Loucy (cell line): ENCODE measurements around the gene TMEM244.

Source experiments
- CTCF ChIP-seq: fragments of 200-600 bp; sonication (generic); conservative IDR thresholded peaks from 2 replicates; pipeline ENCODE4 v1.5.1; 2014; ENCODE audit warnings: mild to moderate bottlenecking, antibody characterized with exemption, low read length
- EZH2phosphoT487 ChIP-seq: fragments of 200-600 bp; IDR thresholded peaks from 2 replicates; pipeline ENCODE4 v1.6.1; 2018; ENCODE audit warnings: antibody characterized with exemption, mild to moderate bottlenecking, moderate library complexity, borderline replicate concordance

DNA sequence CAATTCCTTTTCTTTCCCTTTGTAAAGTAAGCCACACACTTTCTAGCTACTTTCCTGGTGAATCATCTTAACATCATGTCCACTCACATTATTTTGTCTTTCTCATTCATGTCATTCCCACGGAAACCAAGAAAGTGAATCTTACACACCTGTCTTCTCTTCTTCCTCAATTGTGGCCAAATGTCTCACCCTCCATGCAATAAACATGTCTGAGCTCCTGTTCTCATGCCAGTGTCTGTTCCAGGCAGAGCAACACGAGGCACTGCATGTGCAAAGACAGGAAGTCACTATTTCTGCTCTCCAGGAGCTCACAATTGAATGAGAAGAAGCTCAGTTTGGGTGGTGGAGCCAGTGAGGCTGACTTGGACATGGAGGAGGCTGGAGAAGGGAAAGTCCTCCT is 29.0 kb upstream of the TMEM244 start:
- TF ChIP-seq CTCF (no peak), EZH2phosphoT487 (no peak)
